ENCODE data around the gene ELOVL3. TPM values are rescaled to one million over a fixed set of nuclear protein-coding genes. Genes with fewer than 3 reads are reported as not detected.

The ELOVL3 gene
- total and polyA plus RNA-seq, 2 of the 13 experiments (the other 11 are each of a cell fraction or from before 2014, with no cell fraction given): 0.58 to 0.69 TPM

GRCh38 chr10:102229810-102230263 is 3.7 kb downstream of the ELOVL3 start (continued):
- TF ChIP-seq IKZF5 (CRISPR knock-in tag; IDR thresholded peaks at IDR 0.05) (no peak), ZNF296 (CRISPR knock-in tag; conservative IDR thresholded peaks at IDR 0.05) (0 out of 2 replicates have a peak, but pooled peaks have one; percentile 60), ZNF790 (CRISPR knock-in tag; IDR thresholded peaks at IDR 0.05; ENCODE audit: borderline replicate concordance) (0 out of 2 replicates have a peak, but pooled peaks have one; percentile 47), CEBPB (IDR thresholded peaks at IDR 0.05; ENCODE audit: borderline replicate concordance, low read depth, low read length) (no peak), ZFP1 (CRISPR knock-in tag; IDR thresholded peaks at IDR 0.05) (no peak), ZFP62 (CRISPR knock-in tag; IDR thresholded peaks at IDR 0.05) (no peak), SP5 (CRISPR knock-in tag; IDR thresholded peaks at IDR 0.05; ENCODE audit: borderline replicate concordance, low read depth) (no peak), GTF2F1 (IDR thresholded peaks at IDR 0.05; ENCODE audit: low read length) (no peak), STAG1 (CRISPR knock-in tag; IDR thresholded peaks at IDR 0.05) (peak; percentile 98), ZNF3 (CRISPR knock-in tag; IDR thresholded peaks at IDR 0.05) (no peak), ZMYM2 (CRISPR knock-in tag; IDR thresholded peaks at IDR 0.05) (no peak), ZNF615 (CRISPR knock-in tag; IDR thresholded peaks at IDR 0.05; ENCODE audit: borderline replicate concordance) (no peak), HNF1A (IDR thresholded peaks at IDR 0.05; ENCODE audit: low read depth) (no peak), HNF1A (CRISPR knock-in tag; IDR thresholded peaks at IDR 0.05; ENCODE audit: borderline replicate concordance) (no peak), ZNF382 (CRISPR knock-in tag; IDR thresholded peaks at IDR 0.05; ENCODE audit: borderline replicate concordance) (no peak), HIC2 (CRISPR knock-in tag; IDR thresholded peaks at IDR 0.05; ENCODE audit: low read depth) (no peak), JUN (CRISPR knock-in tag; IDR thresholded peaks at IDR 0.05) (no peak), ZNF292 (CRISPR knock-in tag; IDR thresholded peaks at IDR 0.05; ENCODE audit: borderline replicate concordance, low read depth) (0 out of 2 replicates have a peak, but pooled peaks have one; percentile 27), RFX1 (IDR thresholded peaks at IDR 0.05) (no peak), ZNF737 (CRISPR knock-in tag; IDR thresholded peaks at IDR 0.05; ENCODE audit: borderline replicate concordance) (0 out of 2 replicates have a peak, but pooled peaks have one; percentile 59), DMTF1 (CRISPR knock-in tag; IDR thresholded peaks at IDR 0.05) (no peak), NFIB (CRISPR knock-in tag; IDR thresholded peaks at IDR 0.05; ENCODE audit: borderline replicate concordance) (no peak), FIP1L1 (IDR thresholded peaks at IDR 0.05; ENCODE audit: borderline replicate concordance, insufficient read depth, low read depth, low read length) (no peak)

Data from HepG2 (cell line).